Measurements from ENCODE around the gene TAX1BP1.

DNA sequence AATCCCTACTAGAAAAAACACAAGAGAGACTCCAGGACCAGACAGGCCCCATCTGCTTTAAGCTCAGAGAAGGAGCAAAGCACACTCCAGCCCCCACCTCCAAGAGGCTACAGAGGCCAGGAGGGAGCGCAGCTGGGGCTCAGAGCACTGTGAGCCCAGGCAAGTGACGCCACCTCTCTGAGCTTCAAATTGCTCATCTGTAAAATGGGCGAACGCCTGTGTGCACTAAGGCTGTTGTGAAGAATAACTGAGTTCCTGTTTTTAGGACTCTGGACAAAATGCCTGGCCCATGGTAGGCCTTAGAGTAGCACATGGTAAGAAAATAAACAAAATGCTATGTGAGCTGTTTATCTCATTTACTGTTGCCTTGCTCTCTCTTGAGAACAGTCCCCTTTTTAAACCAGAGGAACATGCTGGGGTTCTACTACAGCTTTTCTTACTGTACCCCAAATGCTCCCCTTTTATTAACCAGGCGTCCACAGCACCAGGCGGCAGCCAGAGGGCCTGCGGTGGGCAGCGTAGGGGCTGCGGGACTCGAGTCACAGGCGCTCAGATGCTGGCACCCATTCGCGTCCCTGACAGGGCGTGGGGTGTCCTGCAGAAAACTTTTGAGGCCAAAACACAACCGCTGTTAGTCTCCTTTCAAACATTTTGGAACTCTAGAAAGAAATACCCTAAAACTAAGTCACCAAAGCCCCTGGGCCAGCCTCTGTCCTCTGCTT is 103.8 kb downstream of the TAX1BP1 start:
- TF ChIP-seq POLR2AphosphoS5 (IDR thresholded peaks at IDR 0.05; ENCODE audit: low read depth) (no peak), CTCF (conservative IDR thresholded peaks at IDR 0.05; ENCODE audit: low read depth in 2 of 2) (no peak)
